HEK293T (cell line): ENCODE results near the gene C1orf226.

ENCODE experiments used
- ARNT ChIP-seq: fragments of 450-650 bp; IDR thresholded peaks from 2 replicates; pipeline ENCODE4 v1.6.1; 2017; ENCODE audit warnings: mild to moderate bottlenecking
- BHLHE40 ChIP-seq: fragments of 450-650 bp; IDR thresholded peaks from 2 replicates; pipeline ENCODE4 v1.6.1; 2016; ENCODE audit warnings: mild to moderate bottlenecking, moderate library complexity, borderline replicate concordance
- FOXA1 ChIP-seq: fragments of 450-650 bp; IDR thresholded peaks from 2 replicates; pipeline ENCODE4 v1.6.1; 2016; ENCODE audit warnings: mild to moderate bottlenecking
- FOXM1 ChIP-seq: fragments of 450-650 bp; IDR thresholded peaks from 2 replicates; pipeline ENCODE4 v1.6.1; 2017; ENCODE audit warnings: mild to moderate bottlenecking, borderline replicate concordance
- LEF1 ChIP-seq: fragments of 450-650 bp; IDR thresholded peaks from 2 replicates; pipeline ENCODE4 v1.6.1; 2017; ENCODE audit warnings: mild to moderate bottlenecking, borderline replicate concordance
- NFRKB ChIP-seq: fragments of 450-650 bp; IDR thresholded peaks from 2 replicates; pipeline ENCODE4 v1.6.1; 2016; ENCODE audit warnings: mild to moderate bottlenecking, moderate library complexity
- SP1 ChIP-seq: fragments of 450-650 bp; IDR thresholded peaks from 2 replicates; pipeline ENCODE4 v1.6.1; 2017
- TARDBP ChIP-seq: fragments of 450-650 bp; IDR thresholded peaks from 2 replicates; pipeline ENCODE4 v1.6.1; 2016
- ZNF384 ChIP-seq: fragments of 450-650 bp; IDR thresholded peaks from 2 replicates; pipeline ENCODE4 v1.6.1; 2016

GRCh38 chr1:162342452-162342983 is 39.0 kb upstream of the C1orf226 start:
- TF ChIP-seq LEF1 (no peak), NFRKB (no peak), BHLHE40 (no peak), TARDBP (no peak), FOXA1 (no peak), ZNF384 (no peak), ARNT (no peak), FOXM1 (no peak), SP1 (no peak)
